CD4-positive, alpha-beta memory T cell (primary cell): ENCODE results near the gene USP25. TPM values are rescaled to one million over a fixed set of nuclear protein-coding genes. Genes with fewer than 3 reads are reported as not detected.

Source experiments
- CTCF ChIA-PET: fragments of 350-600 bp; sonication (Branson Sonifier 250); formaldehyde crosslinking; loops from one replicate; lab custom pipeline; 2021; ENCODE audit warnings: inconsistent platforms; ENCODE audit not compliant: partially characterized antibody; lab: Charles Lee
- POLR2A ChIA-PET: fragments of 350-600 bp; sonication (Branson Sonifier 250); formaldehyde crosslinking; loops from one replicate; lab custom pipeline; 2021; ENCODE audit not compliant: partially characterized antibody; lab: Charles Lee
- DNase-seq, 5 donors: peaks; one replicate each; pipeline versions ENCODE4 v3.0.0 to v3.0.0-alpha.2; 2020 to 2022; ENCODE audit warnings: mixed read lengths in 1 of 5
- H3K27ac ChIP-seq: one replicate; pipeline ENCODE4 v1.7.0; 2013; ENCODE audit warnings: low read depth, low read length
- H3K27me3 ChIP-seq: 2 replicates; pipeline ENCODE4 v1.7.0; 2013; ENCODE audit warnings: mild to moderate bottlenecking, low read length, moderate library complexity; ENCODE audit not compliant: insufficient read depth
- H3K36me3 ChIP-seq: 2 replicates; pipeline ENCODE4 v1.7.0; 2013; ENCODE audit warnings: mild to moderate bottlenecking, low read length, moderate library complexity; ENCODE audit not compliant: insufficient read depth
- H3K4me1 ChIP-seq: 2 replicates; pipeline ENCODE4 v1.7.0; 2013; ENCODE audit warnings: mild to moderate bottlenecking, low read length, moderate library complexity; ENCODE audit not compliant: insufficient read depth
- H3K4me3 ChIP-seq, 2 donors: one replicate each; pipeline ENCODE4 v1.7.0; 2013; ENCODE audit warnings: low read length in 2 of 2, mild to moderate bottlenecking in 1 of 2
- H3K9me3 ChIP-seq, 2 donors: one replicate each; pipeline ENCODE4 v1.7.0; 2013; ENCODE audit warnings: low read length in 2 of 2, control low read depth in 1 of 2; ENCODE audit not compliant: control insufficient read depth in 1 of 2
- H3K27ac Mint-ChIP-seq, 7 donors: one replicate each; pipeline ENCODE4 v1.8.0; 2020 to 2021; ENCODE audit warnings: mixed read lengths in 7 of 7, mild to moderate bottlenecking in 6 of 7, inconsistent platforms in 3 of 7, moderate library complexity in 3 of 7
- H3K27me3 Mint-ChIP-seq, 2 donors: one replicate each; pipeline ENCODE4 v1.8.0; 2020 to 2021; ENCODE audit warnings: mixed read lengths in 2 of 2
- H3K36me3 Mint-ChIP-seq, 2 donors: one replicate each; pipeline ENCODE4 v1.8.0; 2020 to 2021; ENCODE audit warnings: mixed read lengths in 2 of 2, inconsistent platforms in 1 of 2, mild to moderate bottlenecking in 1 of 2
- H3K4me1 Mint-ChIP-seq, 4 donors: one replicate each; pipeline ENCODE4 v1.8.0; 2020 to 2021; ENCODE audit warnings: mixed read lengths in 4 of 4, mild to moderate bottlenecking in 1 of 4
- H3K4me3 Mint-ChIP-seq, 8 donors: one replicate each; pipeline ENCODE4 v1.8.0; 2020 to 2021; ENCODE audit warnings: mixed read lengths in 8 of 8, mild to moderate bottlenecking in 7 of 8, moderate library complexity in 6 of 8, inconsistent platforms in 3 of 8
- H3K9me3 Mint-ChIP-seq, 8 donors: one replicate each; pipeline ENCODE4 v1.8.0; 2020 to 2021; ENCODE audit warnings: mixed read lengths in 8 of 8, mild to moderate bottlenecking in 5 of 8, inconsistent platforms in 3 of 8, moderate library complexity in 1 of 8
- intact Hi-C: fragments of 100-400 bp; cut with micrococcal nuclease; formaldehyde crosslinking; loops from one replicate; pipeline ENCODE4 v1.15.1; 2023
- polyA plus RNA-seq, 2 donors: library from polyadenylated mRNA; unstranded; fragments of 300-500 nt; fragmentation: Illumina TruSeq; gene quantifications; one replicate each; pipeline ENCODE4 v1.2.3, GENCODE V29; 2021
- total RNA-seq, 2 experiments: library from RNA; stranded (reverse); gene quantifications; one replicate each; pipeline ENCODE4 v1.2.3, GENCODE V29; 2021

The USP25 gene
- total and polyA plus RNA-seq, 4 experiments from 2014 or later = 6.2 to 73.5 (median 49.1) TPM

DNA sequence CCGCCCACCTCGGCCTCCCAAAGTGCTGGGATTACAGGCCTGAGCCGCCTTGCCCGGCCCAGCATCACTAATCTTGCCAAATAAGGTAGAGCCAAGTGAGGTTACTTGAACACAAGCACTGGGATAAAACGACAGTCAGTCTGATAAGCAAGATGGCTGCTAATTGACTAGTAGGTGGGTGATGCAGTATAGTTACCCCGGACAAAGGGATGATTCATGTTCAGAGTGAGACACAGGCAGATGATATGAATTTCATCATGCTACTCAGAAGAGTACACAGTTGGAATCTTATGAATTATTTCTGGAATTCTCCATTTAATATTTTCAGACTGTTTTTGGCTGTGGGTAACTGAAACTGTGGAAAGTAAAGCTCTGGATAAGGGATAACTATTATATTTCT lies 178.4 kb downstream of the USP25 start:
- no peaks in the 10 kb centered on the region for H3K27me3 Mint-ChIP-seq
- no peaks in the 10 kb centered on the region for H3K4me1 Mint-ChIP-seq
- DNase-seq = no peak
- peaks cover 0 to 1% of the 10 kb centered on the region in 2 donors for H3K36me3 Mint-ChIP-seq
- no peaks in the 10 kb centered on the region for H3K27me3 ChIP-seq
- H3K27ac ChIP-seq = no peak overlapping the region
- no peak overlapping the region for H3K4me3 Mint-ChIP-seq
- no peak overlapping the region for H3K27ac Mint-ChIP-seq
- H3K9me3 ChIP-seq = no peaks in the 10 kb centered on the region
- ChIA-PET POLR2A (no interaction called here), CTCF (no interaction called here)
- H3K4me3 ChIP-seq = no peak overlapping the region
- intact Hi-C loops = no loop called here
- H3K9me3 Mint-ChIP-seq = peaks cover 0 to 58% (median 42%) of the 10 kb centered on the region in 8 donors
- no peaks in the 10 kb centered on the region for H3K36me3 ChIP-seq
- no peaks in the 10 kb centered on the region for H3K4me1 ChIP-seq

DNA sequence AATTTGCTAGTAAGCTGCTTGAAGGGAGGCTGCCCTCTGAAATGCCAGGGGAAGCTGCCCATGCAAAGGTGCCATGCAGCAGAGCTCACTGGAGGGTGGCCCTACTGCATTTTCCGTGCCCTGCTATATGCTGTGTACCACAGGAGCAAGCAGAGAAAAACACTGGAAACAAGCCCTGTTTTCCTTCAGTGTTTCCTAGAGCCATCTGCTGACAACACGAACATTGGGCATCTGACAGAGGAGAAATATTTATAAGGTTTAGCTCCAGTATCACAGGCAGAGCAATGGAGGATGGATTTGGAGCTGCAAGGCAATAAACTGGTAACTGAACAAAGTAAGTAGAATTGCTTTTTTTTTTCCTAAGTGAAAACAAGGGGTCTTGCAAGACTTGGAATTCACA lies 198.4 kb downstream of the USP25 start:
- POLR2A ChIA-PET = no interaction called here

DNA sequence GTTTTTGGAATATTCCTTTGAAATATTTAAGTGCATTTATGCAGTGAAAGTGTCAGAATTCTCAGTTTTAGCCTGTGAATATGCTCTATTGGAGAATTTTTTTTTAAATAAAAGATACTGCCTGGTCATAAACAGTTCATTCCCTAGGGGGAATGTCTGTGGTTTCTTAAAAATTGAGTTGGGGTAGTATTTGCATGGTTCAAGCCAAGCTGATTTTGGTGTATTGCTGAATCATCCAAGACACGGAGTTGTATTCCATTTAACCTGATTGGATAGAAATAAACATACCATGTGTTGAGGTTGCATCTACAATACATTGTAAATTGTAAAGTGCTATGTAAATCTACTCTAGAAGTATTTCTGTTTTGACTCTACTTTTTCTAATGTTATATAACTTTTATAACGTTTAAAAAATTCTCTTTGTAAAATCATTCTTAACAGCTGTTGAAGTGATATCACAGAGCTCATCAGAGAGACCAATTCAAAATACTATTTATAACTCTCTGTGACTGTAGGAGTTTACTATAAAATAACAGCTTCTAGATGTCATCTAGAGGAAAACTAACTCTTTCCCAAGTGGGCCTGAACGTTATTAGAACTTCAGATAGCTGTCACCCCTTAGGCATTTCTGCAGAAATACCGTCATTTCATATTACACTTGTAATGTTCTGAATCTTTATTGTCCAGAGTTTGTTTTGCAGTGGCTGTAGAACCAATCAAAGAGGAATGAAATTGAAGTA lies 199.1 kb downstream of the USP25 start:
- intact Hi-C loops = no loop called here
- ChIA-PET CTCF (no interaction called here), POLR2A (no interaction called here)
- no peaks in the 10 kb centered on the region for H3K9me3 ChIP-seq
- no peak overlapping the region for H3K27ac ChIP-seq
- Mint-ChIP-seq H3K27ac (no peak overlapping the region), H3K36me3 (no peaks in the 10 kb centered on the region), H3K4me3 (no peak overlapping the region), H3K27me3 (peaks cover 5 to 6% of the 10 kb centered on the region in 2 donors), H3K9me3 (peaks cover 0 to 16% (median 4%) of the 10 kb centered on the region in 8 donors), H3K4me1 (no peaks in the 10 kb centered on the region)
- DNase-seq = no peak
- no peaks in the 10 kb centered on the region for H3K27me3 ChIP-seq
- H3K36me3 ChIP-seq = no peaks in the 10 kb centered on the region
- H3K4me1 ChIP-seq = no peaks in the 10 kb centered on the region
- no peak overlapping the region for H3K4me3 ChIP-seq

More for the DNA sequence above, 198.4 kb downstream of the USP25 start:
- Mint-ChIP-seq H3K9me3 (peaks cover under 1 to 16% (median 4%) of the 10 kb centered on the region in 8 donors), H3K36me3 (no peaks in the 10 kb centered on the region), H3K4me3 (no peak overlapping the region), H3K4me1 (no peaks in the 10 kb centered on the region), H3K27ac (no peak overlapping the region), H3K27me3 (peaks cover 6 to 7% of the 10 kb centered on the region in 2 donors)
- Histone ChIP-seq H3K9me3 (no peaks in the 10 kb centered on the region), H3K36me3 (no peaks in the 10 kb centered on the region), H3K27me3 (no peaks in the 10 kb centered on the region), H3K4me1 (no peaks in the 10 kb centered on the region), H3K4me3 (no peak overlapping the region), H3K27ac (no peak overlapping the region)
- intact Hi-C loops = no loop called here
- DNase-seq = no peak
- CTCF ChIA-PET = no interaction called here

DNA sequence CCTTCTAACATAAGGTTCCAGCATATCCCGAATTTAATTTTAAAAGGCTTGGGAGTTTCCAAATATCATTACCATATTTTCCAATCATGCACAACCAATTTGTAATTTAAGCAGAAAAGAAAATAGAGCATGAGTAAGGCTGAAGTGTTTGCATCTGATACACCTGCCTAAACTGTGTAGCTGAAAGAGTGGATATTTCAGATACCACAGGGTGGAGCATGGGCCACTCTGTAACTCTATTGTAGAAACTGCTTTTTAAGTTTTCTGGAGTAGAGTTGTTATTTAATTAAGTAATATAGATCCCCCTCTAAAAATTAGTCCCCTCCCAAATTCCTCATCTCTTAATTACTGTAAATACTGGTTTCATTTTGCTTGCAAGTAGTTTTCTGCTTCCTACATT lies 199.8 kb downstream of the USP25 start:
- intact Hi-C loops = no loop called here
- no peak for DNase-seq
- Mint-ChIP-seq H3K36me3 (no peaks in the 10 kb centered on the region), H3K4me1 (no peaks in the 10 kb centered on the region), H3K27ac (no peak overlapping the region), H3K4me3 (no peak overlapping the region), H3K27me3 (peaks cover 4 to 5% of the 10 kb centered on the region in 2 donors), H3K9me3 (peaks cover 0 to 14% (median 3%) of the 10 kb centered on the region in 8 donors)
- ChIA-PET CTCF (no interaction called here), POLR2A (no interaction called here)
- no peaks in the 10 kb centered on the region for H3K27me3 ChIP-seq
- H3K4me3 ChIP-seq = no peak overlapping the region
- H3K9me3 ChIP-seq = no peaks in the 10 kb centered on the region
- H3K36me3 ChIP-seq = no peaks in the 10 kb centered on the region
- no peaks in the 10 kb centered on the region for H3K4me1 ChIP-seq
- no peak overlapping the region for H3K27ac ChIP-seq
